Activated T-cell treated with anti-CD3 and anti-CD28 coated beads, Interleukin-2, amount 50 U/mL, for 4 hours (primary cell): ENCODE measurements around the gene SLC5A7. TPM values are rescaled to one million over a fixed set of nuclear protein-coding genes. Genes with fewer than 3 reads are reported as not detected.

Experiments used
- ATAC-seq, 2 donors: fragments of 200-7000 bp; cut with Tn5 transposase; one replicate each; pipeline ENCODE4 v1.10.0; 2021
- DNase-seq: peaks from one replicate; pipeline ENCODE4 v3.0.0-alpha.2; 2020
- H3K27me3 Mint-ChIP-seq: one replicate; pipeline ENCODE4 v1.8.0; 2021; ENCODE audit warnings: low read depth, mixed read lengths
- H3K36me3 Mint-ChIP-seq: one replicate; pipeline ENCODE4 v1.8.0; 2022; ENCODE audit warnings: mixed read lengths; ENCODE audit not compliant: insufficient read depth
- H3K4me1 Mint-ChIP-seq: one replicate; pipeline ENCODE4 v1.8.0; 2021; ENCODE audit warnings: low read depth, mixed read lengths
- H3K4me3 Mint-ChIP-seq: one replicate; pipeline ENCODE4 v1.8.0; 2021; ENCODE audit warnings: mild to moderate bottlenecking, moderate library complexity, mixed read lengths
- H3K9me3 Mint-ChIP-seq: one replicate; pipeline ENCODE4 v1.8.0; 2021; ENCODE audit warnings: mixed read lengths
- total RNA-seq, 3 donors: library from RNA; stranded (reverse); gene quantifications; one replicate each; pipeline ENCODE4 v1.2.1, GENCODE V29; 2021

The SLC5A7 gene
- total RNA-seq: not detected

DNA sequence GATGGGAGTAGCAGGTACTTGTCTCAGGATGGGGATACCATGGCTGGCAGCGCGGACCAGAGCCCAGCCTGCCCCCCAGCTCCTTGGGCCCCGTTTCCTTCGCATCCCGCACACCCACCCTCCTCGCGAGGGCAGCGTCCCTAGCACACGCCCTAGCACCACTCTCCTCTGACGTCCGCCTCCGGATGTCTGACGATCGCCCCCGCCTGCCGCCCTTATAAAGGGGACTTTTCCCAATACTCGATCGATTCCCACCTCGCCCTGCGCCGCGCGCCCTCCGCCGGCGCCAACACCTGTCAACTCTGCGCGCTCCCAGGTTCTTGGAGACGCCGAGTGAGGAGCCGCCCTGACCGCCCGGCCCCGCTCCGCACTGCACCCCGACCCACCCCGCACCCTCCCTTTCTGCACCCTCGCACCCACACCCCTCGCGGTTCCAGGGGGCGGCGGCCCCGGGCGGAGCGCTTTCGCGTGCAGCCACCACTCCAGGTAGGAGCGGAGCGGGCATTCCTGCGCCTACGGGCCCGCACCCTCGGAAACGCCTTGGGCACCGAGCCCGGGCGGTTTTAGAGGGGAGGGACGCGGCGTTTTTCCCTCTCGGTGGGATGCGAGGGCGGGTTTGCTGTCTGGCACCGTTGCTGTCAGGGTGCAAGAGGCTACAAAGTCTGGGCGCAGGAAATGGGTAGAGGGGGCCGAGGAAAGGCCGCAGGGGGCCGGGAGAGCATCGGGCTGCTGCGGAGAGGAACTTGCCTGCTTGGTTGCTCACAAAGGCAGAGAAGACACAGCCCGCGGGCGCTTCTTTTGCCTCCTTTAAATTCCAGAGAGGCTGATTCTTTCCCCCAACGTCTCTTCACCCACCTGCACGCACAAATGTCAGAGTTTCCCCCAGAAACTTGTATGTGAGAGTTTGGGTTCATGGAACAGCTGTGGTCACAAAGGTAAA is at the start of gene SLC5A7:
TSS of gene SLC5A7 (plus strand) at position 247 of the 940 bp plus-strand sequence. CDS start 1,632 bp downstream, outside the sequence.
- Mint-ChIP-seq H3K4me1 (no peaks in the 10 kb centered on the region), H3K36me3 (no peaks in the 10 kb centered on the region), H3K9me3 (no peaks in the 10 kb centered on the region), H3K27me3 (peaks cover 17% of the 10 kb centered on the region), H3K4me3 (no peak within 1 kb of the TSS)
- DNase-seq: no peak
- ATAC-seq: no peak

DNA sequence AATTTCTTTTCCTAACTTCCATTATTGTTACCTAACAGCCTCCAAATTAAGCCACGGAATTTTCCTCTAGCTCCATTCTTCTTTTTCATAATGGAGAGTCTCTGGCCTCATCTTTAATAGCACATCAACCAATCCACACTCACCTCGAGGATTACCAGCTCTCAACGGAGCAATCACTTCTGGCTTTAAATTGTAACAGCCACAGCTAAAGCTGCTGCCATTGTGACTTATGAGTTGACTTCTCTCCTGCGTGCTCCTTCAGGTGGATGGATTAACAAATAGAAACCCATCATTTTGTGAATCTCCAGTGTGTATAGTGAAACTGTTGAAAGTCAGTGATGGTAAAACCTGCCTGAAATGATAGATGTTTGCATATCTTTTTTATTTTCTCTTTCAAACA is 24.9 kb upstream of the SLC5A7 start:
- H3K4me3 Mint-ChIP-seq: no peak overlapping the region
- H3K36me3 Mint-ChIP-seq: no peaks in the 10 kb centered on the region
- H3K4me1 Mint-ChIP-seq: no peaks in the 10 kb centered on the region
- no peaks in the 10 kb centered on the region for H3K27me3 Mint-ChIP-seq
- ATAC-seq (no peak), DNase-seq (no peak)
- H3K9me3 Mint-ChIP-seq: peaks cover 5% of the 10 kb centered on the region

DNA sequence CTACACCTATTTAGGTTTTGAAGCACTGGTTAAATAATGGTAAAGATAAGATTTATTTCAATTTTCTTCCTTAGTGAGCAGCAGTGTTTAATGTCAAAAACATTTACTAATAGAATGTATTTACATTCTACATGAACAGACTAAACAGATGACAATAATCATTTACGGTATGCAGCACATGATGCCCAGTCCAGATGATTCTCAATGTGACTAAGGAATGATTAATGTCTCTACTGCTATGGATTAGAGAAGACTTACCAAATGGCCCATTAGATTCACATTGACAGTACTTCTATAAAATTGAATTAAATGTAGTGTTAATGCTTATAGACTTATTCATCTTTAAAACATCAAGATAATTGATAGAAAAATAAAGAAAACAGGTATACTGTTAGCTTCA is 22.1 kb upstream of the SLC5A7 start:
- H3K9me3 Mint-ChIP-seq: peaks cover 5% of the 10 kb centered on the region
- H3K36me3 Mint-ChIP-seq: no peaks in the 10 kb centered on the region
- no peak overlapping the region for H3K4me3 Mint-ChIP-seq
- H3K4me1 Mint-ChIP-seq: no peaks in the 10 kb centered on the region
- H3K27me3 Mint-ChIP-seq: no peaks in the 10 kb centered on the region
- ATAC-seq (no peak), DNase-seq (no peak)

DNA sequence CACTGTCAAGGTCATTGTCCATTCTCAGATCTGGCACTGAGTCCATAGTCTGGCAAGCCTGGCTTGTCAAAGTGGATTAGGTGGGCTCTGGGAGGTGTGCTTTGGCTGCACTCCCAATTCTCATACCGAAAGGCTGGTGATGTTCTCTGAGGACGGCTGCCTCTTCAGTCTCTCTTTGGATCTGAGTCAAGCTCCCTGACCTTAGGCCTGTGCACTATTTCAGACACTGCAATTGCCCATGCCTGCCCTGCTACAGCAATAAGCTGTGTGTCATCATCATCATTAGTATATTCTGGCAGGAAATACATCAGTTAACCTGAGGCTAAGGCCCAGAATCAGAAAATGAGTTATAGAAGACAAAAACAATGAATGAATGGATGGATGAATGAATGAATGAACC is 1.6 kb upstream of the SLC5A7 start:
- Mint-ChIP-seq H3K4me3 (no peak overlapping the region), H3K27me3 (peaks cover 15% of the 10 kb centered on the region), H3K9me3 (no peaks in the 10 kb centered on the region), H3K4me1 (no peaks in the 10 kb centered on the region), H3K36me3 (no peaks in the 10 kb centered on the region)
- ATAC-seq: no peak
- no peak for DNase-seq

DNA sequence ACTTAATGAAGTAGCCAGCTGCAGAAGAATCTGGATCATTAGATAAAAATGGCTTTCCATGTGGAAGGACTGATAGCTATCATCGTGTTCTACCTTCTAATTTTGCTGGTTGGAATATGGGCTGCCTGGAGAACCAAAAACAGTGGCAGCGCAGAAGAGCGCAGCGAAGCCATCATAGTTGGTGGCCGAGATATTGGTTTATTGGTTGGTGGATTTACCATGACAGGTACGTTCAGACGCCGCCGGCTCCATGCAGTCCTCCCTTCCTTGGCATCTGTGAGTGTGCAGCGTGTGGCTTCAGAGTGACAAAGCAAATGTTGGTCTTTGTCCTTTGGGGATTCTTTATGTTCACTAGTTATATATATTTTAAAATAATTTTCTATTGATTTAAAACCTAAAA is 1.8 kb downstream of the SLC5A7 start:
- Mint-ChIP-seq H3K36me3 (no peaks in the 10 kb centered on the region), H3K4me1 (no peaks in the 10 kb centered on the region), H3K27me3 (peaks cover 17% of the 10 kb centered on the region), H3K9me3 (no peaks in the 10 kb centered on the region), H3K4me3 (no peak overlapping the region)
- ATAC-seq (no peak), DNase-seq (no peak)

DNA sequence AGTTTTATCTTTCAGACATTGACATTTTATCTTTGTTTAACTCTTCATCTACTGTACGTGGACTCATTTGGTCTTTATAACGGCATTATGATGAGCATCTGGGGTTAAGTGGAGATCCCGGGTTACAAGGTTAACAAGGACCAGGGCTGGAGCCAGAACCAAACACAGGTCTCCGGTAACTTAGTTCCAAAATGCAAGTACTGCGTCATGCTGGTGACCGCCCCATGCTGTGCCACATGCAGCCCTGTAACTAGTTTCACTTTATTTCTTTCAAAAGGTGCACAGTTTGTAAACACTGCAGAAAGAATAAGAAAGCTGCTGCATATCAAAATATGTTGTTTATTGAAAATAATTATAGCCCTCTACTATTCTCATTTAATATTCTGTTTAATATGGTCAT is 3.1 kb downstream of the SLC5A7 start:
- peaks cover 17% of the 10 kb centered on the region for H3K27me3 Mint-ChIP-seq
- H3K9me3 Mint-ChIP-seq: no peaks in the 10 kb centered on the region
- ATAC-seq: no peak
- no peak for DNase-seq
- no peaks in the 10 kb centered on the region for H3K36me3 Mint-ChIP-seq
- no peak overlapping the region for H3K4me3 Mint-ChIP-seq
- H3K4me1 Mint-ChIP-seq: no peaks in the 10 kb centered on the region

DNA sequence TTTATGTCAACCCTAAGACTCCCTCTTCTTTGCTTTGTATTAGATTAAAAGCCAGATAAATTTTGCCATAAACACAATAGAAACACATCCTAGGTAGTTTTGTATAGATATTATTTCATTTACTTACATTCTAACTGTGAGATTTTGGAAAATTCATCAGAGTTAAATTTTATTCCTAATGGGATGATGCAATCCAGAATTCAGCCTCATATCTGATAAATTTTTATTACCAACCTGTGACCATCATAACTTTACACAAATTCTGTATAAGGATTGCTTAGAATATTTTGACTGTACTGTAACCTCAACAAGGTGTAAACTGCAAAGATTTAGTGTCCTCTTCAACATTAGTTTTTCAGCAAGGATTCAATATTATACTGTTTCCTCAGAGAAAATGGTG is 4.4 kb downstream of the SLC5A7 start:
- H3K27me3 Mint-ChIP-seq: peaks cover 17% of the 10 kb centered on the region
- DNase-seq (no peak), ATAC-seq (no peak)
- H3K36me3 Mint-ChIP-seq: no peaks in the 10 kb centered on the region
- no peak overlapping the region for H3K4me3 Mint-ChIP-seq
- H3K9me3 Mint-ChIP-seq: no peaks in the 10 kb centered on the region
- no peaks in the 10 kb centered on the region for H3K4me1 Mint-ChIP-seq

DNA sequence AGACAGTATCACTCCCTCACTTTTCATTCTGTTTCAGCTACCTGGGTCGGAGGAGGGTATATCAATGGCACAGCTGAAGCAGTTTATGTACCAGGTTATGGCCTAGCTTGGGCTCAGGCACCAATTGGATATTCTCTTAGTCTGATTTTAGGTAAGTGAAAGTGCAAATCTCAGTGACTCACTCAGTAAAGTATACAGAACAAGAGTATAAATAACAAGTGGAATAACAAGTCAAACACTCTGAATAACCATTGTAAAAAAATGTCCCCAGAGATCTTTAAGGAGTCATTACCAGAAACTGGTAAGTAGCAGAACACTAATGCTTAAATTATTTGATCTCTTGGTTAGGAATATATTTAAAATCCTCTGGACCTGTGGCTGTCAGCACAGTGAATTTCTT is 5.7 kb downstream of the SLC5A7 start:
- Mint-ChIP-seq H3K4me1 (no peaks in the 10 kb centered on the region), H3K27me3 (peaks cover 11% of the 10 kb centered on the region), H3K4me3 (no peak overlapping the region), H3K9me3 (no peaks in the 10 kb centered on the region), H3K36me3 (no peaks in the 10 kb centered on the region)
- DNase-seq (no peak), ATAC-seq (no peak)

DNA sequence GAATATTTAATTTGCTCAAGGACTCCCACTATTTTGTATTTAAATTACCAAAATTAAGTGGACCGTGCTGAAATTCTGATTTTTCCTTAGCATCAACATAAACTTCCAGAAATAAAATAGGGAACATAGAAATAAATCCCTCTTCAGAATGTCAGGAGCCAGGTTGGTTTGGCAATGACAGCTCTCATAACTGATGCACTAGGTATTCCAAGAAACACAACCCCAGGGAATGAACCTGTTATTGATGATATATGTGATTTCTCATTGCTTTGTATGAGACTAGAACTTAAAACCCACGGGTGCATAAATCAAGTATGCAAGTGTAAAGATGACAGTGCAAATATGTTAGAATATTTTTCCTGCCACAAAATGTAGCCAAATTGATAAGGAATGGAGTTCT is 12.8 kb downstream of the SLC5A7 start:
- Mint-ChIP-seq H3K27me3 (no peaks in the 10 kb centered on the region), H3K36me3 (no peaks in the 10 kb centered on the region), H3K4me1 (no peaks in the 10 kb centered on the region), H3K9me3 (no peaks in the 10 kb centered on the region), H3K4me3 (no peak overlapping the region)
- ATAC-seq (no peak), DNase-seq (no peak)

DNA sequence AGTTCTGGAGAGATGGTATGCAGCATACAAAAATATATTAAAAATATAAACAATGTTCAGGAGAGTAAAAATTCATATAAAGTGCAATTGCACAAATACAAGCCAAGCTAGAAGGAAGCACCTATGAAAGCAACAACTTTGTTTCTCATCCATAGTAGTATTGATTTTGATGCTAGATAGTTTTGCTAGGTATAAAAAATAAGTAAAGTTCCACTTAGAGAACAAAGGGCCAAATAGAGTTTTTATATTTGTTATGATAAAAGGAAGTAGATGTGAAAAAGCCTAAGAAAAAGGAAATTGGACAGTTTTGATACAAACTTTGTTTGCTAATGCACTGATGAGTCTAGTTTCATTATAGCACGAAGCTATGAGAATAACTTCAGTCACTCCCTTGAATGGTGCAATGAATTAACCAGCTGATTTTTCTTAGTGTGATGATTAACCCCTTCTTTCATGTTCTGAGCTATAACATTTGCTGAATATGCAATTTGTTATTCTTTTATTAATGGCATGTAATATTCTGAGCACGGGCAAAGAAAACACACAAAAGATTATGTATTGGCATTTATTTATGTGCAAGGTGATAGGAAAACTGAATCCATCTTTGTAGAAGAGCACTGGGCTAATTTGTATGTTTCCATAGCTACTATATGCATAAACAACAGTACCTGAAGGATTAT is 24.7 kb downstream of the SLC5A7 start:
- DNase-seq (no peak), ATAC-seq (no peak)
- no peaks in the 10 kb centered on the region for H3K36me3 Mint-ChIP-seq
- peaks cover 14% of the 10 kb centered on the region for H3K9me3 Mint-ChIP-seq
- no peaks in the 10 kb centered on the region for H3K4me1 Mint-ChIP-seq
- H3K27me3 Mint-ChIP-seq: peaks cover 1% of the 10 kb centered on the region
- no peak overlapping the region for H3K4me3 Mint-ChIP-seq

DNA sequence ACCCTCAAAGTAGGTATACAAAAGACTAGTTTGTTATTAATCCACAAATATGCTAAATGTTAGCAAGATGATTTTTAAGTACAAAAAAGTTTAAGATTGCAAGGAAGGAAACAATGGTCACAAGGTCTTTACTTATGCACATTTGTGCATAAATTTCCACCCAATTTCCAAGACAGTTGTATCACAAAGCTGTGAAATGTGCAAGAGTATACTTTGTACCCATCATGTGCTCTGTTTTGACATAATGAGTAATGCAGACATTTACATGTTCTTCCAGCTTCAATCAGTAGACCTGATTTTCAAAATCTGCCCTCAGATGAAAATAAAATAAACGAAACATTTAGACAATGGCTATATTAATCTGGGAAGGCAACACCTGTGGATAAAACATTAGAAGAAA is 27.0 kb downstream of the SLC5A7 start:
- ATAC-seq (no peak), DNase-seq (no peak)
- no peak overlapping the region for H3K4me3 Mint-ChIP-seq
- H3K36me3 Mint-ChIP-seq: no peaks in the 10 kb centered on the region
- H3K4me1 Mint-ChIP-seq: no peaks in the 10 kb centered on the region
- peaks cover 14% of the 10 kb centered on the region for H3K9me3 Mint-ChIP-seq
- H3K27me3 Mint-ChIP-seq: no peaks in the 10 kb centered on the region

DNA sequence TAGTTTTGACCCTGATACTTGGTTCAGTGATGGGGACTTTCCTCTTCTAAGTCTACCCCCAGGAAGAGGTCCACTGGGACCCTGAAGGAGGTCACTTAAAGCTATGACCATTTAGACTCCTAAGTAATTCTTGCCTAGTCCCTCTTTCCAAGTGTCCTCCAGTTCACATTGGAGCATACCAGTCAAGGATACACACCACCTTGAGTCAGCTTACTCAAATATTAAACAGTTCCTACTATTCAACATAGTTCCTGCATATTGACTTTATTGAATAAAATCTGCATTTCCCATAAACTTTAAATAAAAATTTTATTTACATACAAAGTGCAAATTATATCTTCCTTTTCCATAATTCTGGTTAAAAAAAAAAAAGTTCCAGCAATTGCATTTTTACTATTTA is 36.3 kb downstream of the SLC5A7 start:
- no peak for DNase-seq
- Mint-ChIP-seq H3K4me1 (no peaks in the 10 kb centered on the region), H3K27me3 (no peaks in the 10 kb centered on the region), H3K9me3 (no peaks in the 10 kb centered on the region), H3K36me3 (no peaks in the 10 kb centered on the region), H3K4me3 (no peak overlapping the region)
- ATAC-seq: no peak

DNA sequence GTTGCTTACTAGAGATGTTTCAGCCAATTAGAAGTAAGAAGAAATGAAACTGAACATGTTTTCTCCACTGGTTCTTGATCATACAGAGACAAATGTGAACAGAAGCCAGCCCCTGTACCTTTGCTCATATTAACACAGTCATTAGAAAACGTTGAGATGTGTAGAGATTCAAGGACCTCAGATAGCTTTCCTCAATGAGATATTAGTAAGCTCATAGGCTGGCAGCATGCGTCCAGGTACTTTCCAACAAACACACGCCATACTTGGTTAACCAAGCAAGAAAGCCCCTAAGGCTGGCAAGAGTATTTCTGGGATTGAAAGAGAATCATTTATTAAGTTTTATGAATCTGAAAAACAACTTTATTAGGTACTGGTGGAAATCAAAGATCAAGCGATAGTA is 37.5 kb downstream of the SLC5A7 start:
- Mint-ChIP-seq H3K27me3 (no peaks in the 10 kb centered on the region), H3K9me3 (no peaks in the 10 kb centered on the region), H3K36me3 (no peaks in the 10 kb centered on the region), H3K4me1 (no peaks in the 10 kb centered on the region), H3K4me3 (no peak overlapping the region)
- ATAC-seq (no peak), DNase-seq (no peak)

DNA sequence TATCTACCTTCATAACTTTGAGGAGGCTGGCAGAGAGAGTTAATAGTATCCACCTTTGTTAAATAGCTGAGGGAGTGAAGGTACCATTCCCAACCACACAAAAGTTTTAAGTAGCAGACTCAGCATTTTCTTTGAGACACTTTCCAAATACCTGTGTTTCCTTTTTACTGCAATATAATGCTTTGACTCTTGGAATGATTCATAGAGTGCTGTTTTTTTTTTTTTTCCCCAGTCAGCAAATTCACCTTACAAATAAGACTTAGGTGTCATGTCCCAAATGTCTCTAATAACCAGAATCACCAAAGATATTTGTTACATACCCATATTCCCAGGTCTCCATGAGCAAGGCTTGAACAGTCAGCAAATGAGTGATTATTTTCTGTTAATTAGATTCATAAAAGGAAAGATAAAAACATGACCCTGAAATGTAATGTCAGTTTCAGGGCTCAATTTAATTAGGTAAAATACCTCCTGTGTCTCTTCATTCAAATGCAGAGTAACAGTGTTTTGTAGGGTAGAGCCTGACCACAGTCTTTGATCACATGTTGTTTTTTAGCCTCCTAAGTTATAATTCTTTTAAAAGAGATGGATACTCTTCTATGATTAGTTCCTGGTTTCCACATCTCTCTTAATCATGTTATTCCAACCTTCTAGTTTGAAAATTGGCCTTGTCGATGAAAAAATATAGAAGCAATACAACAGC is 39.9 kb downstream of the SLC5A7 start:
- no peak overlapping the region for H3K4me3 Mint-ChIP-seq
- no peaks in the 10 kb centered on the region for H3K27me3 Mint-ChIP-seq
- no peak for DNase-seq
- H3K9me3 Mint-ChIP-seq: no peaks in the 10 kb centered on the region
- H3K4me1 Mint-ChIP-seq: no peaks in the 10 kb centered on the region
- ATAC-seq: no peak
- no peaks in the 10 kb centered on the region for H3K36me3 Mint-ChIP-seq
